HUES6 (cell line): ENCODE data around the gene NRDE2.

Source experiments
- H3K27ac ChIP-seq: 2 replicates; pipeline ENCODE4 v1.7.0; 2013; ENCODE audit warnings: low read depth, mild to moderate bottlenecking, low read length, inconsistent platforms
- H3K27me3 ChIP-seq: 2 replicates; pipeline ENCODE4 v1.6.1; 2013; ENCODE audit warnings: low read length; ENCODE audit not compliant: control insufficient read depth, insufficient read depth
- H3K36me3 ChIP-seq: 2 replicates; pipeline ENCODE4 v1.6.1; 2013; ENCODE audit warnings: low read length; ENCODE audit not compliant: control insufficient read depth, insufficient read depth
- H3K4me1 ChIP-seq: 2 replicates; pipeline ENCODE4 v1.6.1; 2013; ENCODE audit warnings: low read length; ENCODE audit not compliant: control insufficient read depth, insufficient read depth
- H3K4me3 ChIP-seq: 2 replicates; pipeline ENCODE4 v1.5.1; 2013; ENCODE audit warnings: low read depth, low read length
- H3K9ac ChIP-seq: one replicate; pipeline ENCODE4 v1.6.1; 2013; ENCODE audit warnings: mild to moderate bottlenecking, low read length
- H3K9me3 ChIP-seq: 2 replicates; pipeline ENCODE4 v1.6.1; 2013; ENCODE audit warnings: low read depth, low read length; ENCODE audit not compliant: control insufficient read depth, insufficient read depth

NRDE2 gene

DNA sequence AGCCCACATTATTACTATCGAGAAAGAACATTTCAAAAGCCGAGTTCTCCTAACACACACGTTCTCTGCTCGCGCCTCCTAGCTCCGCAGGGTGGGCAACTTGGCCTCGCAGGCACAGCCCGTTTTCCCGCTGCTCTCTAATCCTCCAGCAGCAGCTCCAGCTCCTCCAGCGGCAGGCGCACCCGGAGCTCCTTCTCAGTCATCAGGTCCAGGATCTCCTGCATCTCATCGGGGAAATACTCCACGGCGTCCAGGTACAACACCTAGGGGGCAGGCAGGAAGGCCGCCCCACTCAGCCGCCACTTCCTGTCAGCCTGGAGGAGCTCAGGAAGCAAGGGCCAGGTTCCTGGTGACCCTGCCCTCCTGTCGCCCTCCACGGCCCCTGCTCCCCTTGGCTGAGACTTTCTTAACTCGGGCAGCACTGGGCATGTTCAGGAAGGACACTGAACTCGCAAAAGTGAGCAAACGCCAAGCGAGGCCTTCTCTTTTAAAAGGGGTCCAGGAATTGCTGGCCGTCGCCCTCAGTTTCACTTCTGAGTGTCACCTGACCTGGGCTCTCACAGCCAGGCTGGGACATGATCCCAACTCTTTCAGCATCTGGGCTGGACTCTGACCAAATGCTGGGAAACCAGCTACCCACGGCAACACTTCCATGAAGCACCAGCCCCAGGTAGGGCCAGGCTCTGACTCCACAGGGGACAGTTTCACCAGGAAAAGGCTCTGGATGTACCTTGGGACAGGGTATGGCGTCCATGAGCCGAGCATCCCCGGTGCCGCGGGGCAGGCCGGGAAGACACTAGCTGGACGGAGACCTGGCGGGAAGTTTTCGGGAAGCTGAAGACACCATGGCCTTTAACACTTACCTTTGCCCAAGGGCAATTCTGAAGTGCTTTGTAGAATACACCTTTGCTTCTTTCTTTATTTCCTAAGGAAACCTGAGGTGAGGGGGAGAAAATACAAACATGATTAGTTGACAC, 53.3 kb downstream of the NRDE2 start:
- H3K27me3 ChIP-seq: no peaks in the 10 kb centered on the region
- no peaks in the 10 kb centered on the region for H3K9me3 ChIP-seq
- H3K4me1 ChIP-seq: no peaks in the 10 kb centered on the region
- no peak overlapping the region for H3K9ac ChIP-seq
- H3K36me3 ChIP-seq: peaks cover 40% of the 10 kb centered on the region
- H3K4me3 ChIP-seq: no peak overlapping the region
- H3K27ac ChIP-seq: no peak overlapping the region

DNA sequence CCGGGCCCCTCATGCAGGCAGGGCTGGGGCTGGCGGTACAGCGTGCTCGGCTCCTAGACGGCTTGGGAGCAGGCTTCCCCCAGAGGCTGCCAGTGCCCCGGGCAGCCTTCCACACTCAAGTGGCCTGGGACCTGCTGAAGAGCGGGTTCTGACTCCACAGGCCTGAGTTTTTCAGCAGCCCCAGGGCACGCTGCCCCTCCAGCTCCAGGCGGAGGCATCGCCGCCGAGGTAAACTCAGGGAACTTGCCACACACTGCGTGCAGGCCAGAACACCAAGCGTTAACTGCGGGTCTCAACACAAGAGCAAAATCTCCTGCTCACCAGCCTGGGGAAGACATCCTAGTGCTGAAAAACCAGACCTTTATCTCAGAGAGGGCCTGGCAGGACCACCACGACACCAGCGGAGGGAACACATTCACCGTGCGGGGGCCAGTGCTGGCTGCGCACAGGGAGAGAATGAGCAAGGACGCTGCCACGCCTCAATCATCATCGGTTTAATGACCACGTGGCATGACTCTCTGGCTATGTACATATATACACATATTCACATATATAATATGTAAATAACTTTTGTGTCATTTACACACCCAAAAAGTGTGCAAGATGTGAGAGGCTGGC, 54.1 kb downstream of the NRDE2 start:
- Histone ChIP-seq H3K4me3 (no peak overlapping the region), H3K4me1 (no peaks in the 10 kb centered on the region), H3K27me3 (no peaks in the 10 kb centered on the region), H3K36me3 (peaks cover 46% of the 10 kb centered on the region), H3K9ac (no peak overlapping the region), H3K9me3 (no peaks in the 10 kb centered on the region), H3K27ac (no peak overlapping the region)

DNA sequence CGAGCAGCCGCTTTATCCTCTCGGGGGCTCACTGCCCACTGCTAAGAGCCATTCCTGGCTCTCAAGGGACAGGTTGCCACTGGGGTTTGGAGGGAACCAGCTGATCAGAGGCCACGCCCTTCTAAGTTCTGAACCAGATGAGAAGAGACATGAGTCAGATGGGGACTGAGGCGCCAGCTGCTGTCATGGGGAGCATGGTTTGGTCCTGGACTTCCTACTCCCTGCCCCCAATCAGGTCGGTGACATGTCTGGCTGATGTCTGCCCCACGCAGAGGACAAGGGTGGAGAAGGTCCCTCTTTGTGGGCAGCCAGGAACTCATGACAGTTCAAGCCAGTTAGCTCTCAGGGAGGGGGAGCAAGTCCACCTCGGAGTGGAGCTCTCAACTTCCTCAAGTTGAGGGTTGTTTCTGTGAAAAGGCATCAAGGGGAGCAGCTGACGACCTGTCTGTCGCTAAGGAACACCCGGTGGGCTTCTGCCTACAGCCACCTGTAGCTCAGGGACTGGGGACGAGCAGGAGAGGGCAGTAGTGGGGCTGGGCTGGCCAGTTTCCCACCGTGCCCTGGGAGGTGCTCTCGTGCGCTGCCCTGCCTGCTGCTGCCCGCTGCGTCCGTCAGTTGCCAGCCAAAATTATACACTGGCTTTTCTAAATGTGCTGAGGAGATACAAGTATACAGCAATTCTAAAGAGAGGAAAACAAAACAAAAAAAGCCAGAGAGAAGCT, 54.9 kb downstream of the NRDE2 start:
- Histone ChIP-seq H3K4me3 (no peak overlapping the region), H3K36me3 (peaks cover 53% of the 10 kb centered on the region), H3K4me1 (no peaks in the 10 kb centered on the region), H3K9ac (no peak overlapping the region), H3K27me3 (no peaks in the 10 kb centered on the region), H3K9me3 (no peaks in the 10 kb centered on the region), H3K27ac (no peak overlapping the region)

DNA sequence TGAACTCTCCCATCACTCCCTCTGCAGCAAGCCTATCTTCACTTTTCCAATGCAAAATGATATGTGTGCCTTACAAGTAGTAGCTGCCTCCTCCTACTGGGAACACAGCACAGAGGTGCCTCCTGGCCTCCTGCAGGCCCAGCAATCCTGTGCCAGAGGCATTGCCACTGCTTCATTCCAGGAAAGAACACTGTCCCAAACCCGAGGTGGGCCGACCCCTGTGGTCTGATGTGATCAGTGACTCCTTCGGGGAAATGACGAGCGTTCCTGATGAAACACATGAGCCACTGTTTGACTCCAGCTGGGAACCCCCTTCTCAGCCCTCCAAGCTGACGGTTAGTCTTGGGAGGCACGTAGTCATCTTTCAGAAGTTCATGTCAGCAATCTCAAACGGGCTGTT, 55.9 kb downstream of the NRDE2 start:
- no peaks in the 10 kb centered on the region for H3K4me1 ChIP-seq
- peaks cover 56% of the 10 kb centered on the region for H3K36me3 ChIP-seq
- no peak overlapping the region for H3K4me3 ChIP-seq
- H3K27me3 ChIP-seq: no peaks in the 10 kb centered on the region
- H3K9ac ChIP-seq: no peak overlapping the region
- H3K27ac ChIP-seq: no peak overlapping the region
- no peaks in the 10 kb centered on the region for H3K9me3 ChIP-seq

DNA sequence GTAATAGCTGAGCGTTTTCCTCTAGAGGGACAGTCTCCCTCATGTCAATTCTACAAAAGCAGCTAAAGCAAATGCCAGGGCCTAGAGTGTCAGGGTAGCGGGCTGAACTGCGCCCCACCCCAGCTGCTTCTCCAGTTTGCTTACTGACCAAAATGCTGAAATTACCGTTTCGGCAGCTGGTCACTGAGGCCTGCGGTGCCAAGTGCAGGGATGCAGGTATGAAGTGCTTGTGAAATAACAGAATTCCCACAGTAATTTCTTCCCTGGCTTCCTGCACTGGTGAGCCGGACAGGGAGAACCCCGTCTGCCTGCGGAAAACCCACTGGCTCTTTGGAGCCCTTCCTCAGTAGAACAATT, 56.3 kb downstream of the NRDE2 start:
- H3K4me1 ChIP-seq: no peaks in the 10 kb centered on the region
- H3K27ac ChIP-seq: no peak overlapping the region
- H3K9ac ChIP-seq: no peak overlapping the region
- H3K9me3 ChIP-seq: no peaks in the 10 kb centered on the region
- H3K4me3 ChIP-seq: no peak overlapping the region
- no peaks in the 10 kb centered on the region for H3K27me3 ChIP-seq
- peaks cover 57% of the 10 kb centered on the region for H3K36me3 ChIP-seq

DNA sequence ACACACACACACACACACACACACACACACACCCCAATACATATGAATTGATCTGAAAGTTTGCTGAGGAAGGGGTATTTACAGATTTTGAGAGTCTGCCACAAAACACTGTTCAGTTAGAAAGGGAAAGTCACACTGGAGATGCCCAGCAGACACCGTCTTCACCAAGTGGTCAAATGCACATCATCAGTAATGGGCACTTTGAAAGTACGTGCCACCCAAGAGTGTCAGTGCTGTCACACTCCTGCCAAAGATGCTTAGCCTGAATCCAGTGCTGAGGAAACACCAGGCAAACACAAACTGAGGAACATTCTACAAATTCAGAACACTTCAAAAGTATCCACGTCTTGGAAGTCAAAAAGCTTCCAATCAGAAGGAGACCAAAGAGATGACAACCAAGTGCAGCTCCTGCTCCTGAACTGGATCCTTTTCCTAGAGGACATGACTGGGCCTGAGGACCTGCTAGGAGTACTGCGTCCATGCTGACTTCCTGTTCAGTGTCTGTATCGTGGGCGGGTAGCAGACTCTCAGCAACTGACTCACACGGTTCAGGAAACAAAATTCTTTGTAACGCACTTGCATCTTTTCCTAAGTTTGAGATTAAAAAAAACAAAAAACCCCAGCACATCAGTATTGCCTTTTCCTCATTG, 56.8 kb downstream of the NRDE2 start:
- H3K9ac ChIP-seq: no peak overlapping the region
- peaks cover 59% of the 10 kb centered on the region for H3K36me3 ChIP-seq
- no peak overlapping the region for H3K4me3 ChIP-seq
- H3K27ac ChIP-seq: no peak overlapping the region
- no peaks in the 10 kb centered on the region for H3K4me1 ChIP-seq
- no peaks in the 10 kb centered on the region for H3K27me3 ChIP-seq
- no peaks in the 10 kb centered on the region for H3K9me3 ChIP-seq

DNA sequence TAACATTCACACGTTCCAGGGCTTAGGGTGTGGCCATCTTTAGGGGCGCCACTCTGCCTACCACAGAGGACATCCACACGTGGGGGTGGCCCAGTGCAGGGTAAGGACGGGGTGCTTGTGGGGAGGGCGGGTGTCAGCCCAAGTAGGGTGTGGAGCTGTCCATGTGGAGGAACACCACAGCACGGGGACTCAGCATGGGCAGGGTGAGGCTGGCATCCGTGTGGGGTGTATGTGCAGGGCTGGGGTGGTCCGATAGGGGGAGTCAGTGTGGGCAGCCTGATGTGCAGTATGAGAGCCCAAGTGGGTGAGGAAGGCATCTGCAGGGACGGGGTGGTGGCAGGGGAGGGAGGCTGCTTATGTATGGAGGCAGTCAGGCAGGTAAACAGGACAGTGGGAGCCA, 57.7 kb downstream of the NRDE2 start:
- no peaks in the 10 kb centered on the region for H3K4me1 ChIP-seq
- no peak overlapping the region for H3K27ac ChIP-seq
- H3K27me3 ChIP-seq: no peaks in the 10 kb centered on the region
- no peak overlapping the region for H3K4me3 ChIP-seq
- no peak overlapping the region for H3K9ac ChIP-seq
- peaks cover 62% of the 10 kb centered on the region for H3K36me3 ChIP-seq
- H3K9me3 ChIP-seq: no peaks in the 10 kb centered on the region

DNA sequence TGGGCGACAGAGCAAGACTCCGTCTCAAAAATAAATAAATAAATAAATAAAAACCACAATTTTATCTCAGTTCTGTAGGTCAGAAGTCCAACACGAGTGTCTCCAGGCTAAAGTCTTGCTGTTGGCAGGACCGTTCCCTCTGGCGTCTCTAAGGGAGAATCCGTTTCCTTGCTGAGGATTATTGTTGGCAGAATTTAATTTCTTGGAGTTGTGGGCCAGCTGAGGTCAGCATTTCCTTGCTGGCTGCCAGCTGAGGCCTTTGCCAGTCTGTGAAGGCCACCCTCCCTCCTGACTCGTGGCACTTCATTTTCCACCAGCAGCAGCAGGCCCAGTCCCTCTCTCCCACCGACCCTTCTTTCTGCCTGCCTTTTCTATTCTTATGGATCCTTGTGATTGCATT, 58.2 kb downstream of the NRDE2 start:
- no peaks in the 10 kb centered on the region for H3K4me1 ChIP-seq
- no peak overlapping the region for H3K27ac ChIP-seq
- H3K27me3 ChIP-seq: no peaks in the 10 kb centered on the region
- no peak overlapping the region for H3K9ac ChIP-seq
- H3K9me3 ChIP-seq: no peaks in the 10 kb centered on the region
- no peak overlapping the region for H3K4me3 ChIP-seq
- peaks cover 62% of the 10 kb centered on the region for H3K36me3 ChIP-seq

DNA sequence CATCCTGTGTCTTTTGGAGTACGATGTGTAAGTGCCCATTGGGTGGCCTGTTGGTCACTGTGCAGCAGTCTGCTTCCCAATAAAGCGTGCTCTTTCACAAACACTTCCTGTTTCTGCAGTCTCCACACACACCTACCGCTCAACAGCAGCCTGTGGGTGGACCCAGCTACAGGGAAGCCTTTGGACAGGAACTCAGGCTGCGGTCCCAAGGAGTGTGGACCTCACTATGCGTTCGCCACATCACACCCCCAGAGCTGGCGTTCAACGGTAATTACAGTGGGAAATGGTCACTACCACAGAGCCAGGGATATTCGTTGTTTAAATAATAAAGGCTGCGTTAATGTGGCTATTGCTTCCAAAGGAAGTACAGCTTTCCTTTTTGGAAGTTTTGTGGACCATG, 59.2 kb downstream of the NRDE2 start:
- Histone ChIP-seq H3K27me3 (no peaks in the 10 kb centered on the region), H3K9ac (no peak overlapping the region), H3K27ac (no peak overlapping the region), H3K36me3 (peaks cover 67% of the 10 kb centered on the region), H3K4me3 (no peak overlapping the region), H3K4me1 (no peaks in the 10 kb centered on the region), H3K9me3 (no peaks in the 10 kb centered on the region)

DNA sequence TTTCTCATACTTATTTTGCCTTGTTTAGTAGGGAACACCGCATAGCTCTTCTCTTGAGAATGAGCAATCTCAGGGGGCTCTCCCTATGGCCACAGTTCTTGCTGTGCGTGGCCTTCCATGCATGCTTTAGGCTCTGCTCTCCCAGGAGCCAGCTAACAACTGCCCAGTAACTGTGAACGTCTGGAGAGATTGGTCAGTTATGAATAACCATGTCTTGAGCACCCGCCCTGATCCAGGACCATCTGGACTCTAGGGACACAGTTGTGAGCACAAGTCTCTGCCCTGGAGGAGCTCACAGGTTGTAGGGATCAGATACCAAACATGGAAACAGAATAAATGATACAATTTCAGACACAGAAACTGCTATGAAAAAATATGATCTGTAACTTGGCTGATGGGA, 63.3 kb downstream of the NRDE2 start:
- Histone ChIP-seq H3K9me3 (no peaks in the 10 kb centered on the region), H3K27ac (no peak overlapping the region), H3K36me3 (peaks cover 95% of the 10 kb centered on the region), H3K4me1 (no peaks in the 10 kb centered on the region), H3K9ac (no peak overlapping the region), H3K4me3 (no peak overlapping the region), H3K27me3 (no peaks in the 10 kb centered on the region)
